Measurements from ENCODE around the gene ZNF337.
A peak's percentile ranks its signal among the peaks of the same experiment; 100 is the strongest.
"Not testable (repeated sequence)": the region's sequence is repeated elsewhere in the genome, so short reads cannot be mapped to it uniquely, and the experiment has no call there.

ZNF337 gene

GRCh38 chr20:25696371-25697131, at the start of gene ZNF337:
TSS of gene ZNF337 (minus strand) at chr20:25696853. CDS start at chr20:25686417, 10,436 bp downstream.
- DNase-seq = peak; percentile 86

GRCh38 chr20:25745738-25746137, 49.1 kb upstream of the ZNF337 start:
- no peak for DNase-seq

GRCh38 chr20:25745100-25745499, 48.4 kb upstream of the ZNF337 start:
- DNase-seq = no peak

- no peak for DNase-seq
Measured at GRCh38 chr20:25744261-25744660, 47.6 kb upstream of the ZNF337 start.

GRCh38 chr20:25741088-25741487, 44.4 kb upstream of the ZNF337 start:
- DNase-seq = no peak

- no peak for DNase-seq
Measured at GRCh38 chr20:25739615-25740320, 43.1 kb upstream of the ZNF337 start.

- DNase-seq = no peak
Measured at GRCh38 chr20:25738198-25738597, 41.5 kb upstream of the ZNF337 start.

GRCh38 chr20:25733903-25734302, 37.2 kb upstream of the ZNF337 start:
- DNase-seq = no peak

- DNase-seq = no peak
Measured at GRCh38 chr20:25730862-25731261, 34.2 kb upstream of the ZNF337 start.

- no peak for DNase-seq
Measured at GRCh38 chr20:25726357-25726756, 29.7 kb upstream of the ZNF337 start.

GRCh38 chr20:25725639-25726038, 29.0 kb upstream of the ZNF337 start:
- DNase-seq = no peak

- no peak for DNase-seq
Measured at GRCh38 chr20:25723975-25724374, 27.3 kb upstream of the ZNF337 start.

- no peak for DNase-seq
Measured at GRCh38 chr20:25720285-25720684, 23.6 kb upstream of the ZNF337 start.

GRCh38 chr20:25718896-25719809, 22.5 kb upstream of the ZNF337 start:
- DNase-seq = not testable (repeated sequence)

- no peak for DNase-seq
Measured at GRCh38 chr20:25707695-25708094, 11.0 kb upstream of the ZNF337 start.

GRCh38 chr20:25706793-25707192, 10.1 kb upstream of the ZNF337 start:
- no peak for DNase-seq

GRCh38 chr20:25705830-25706351, 9.2 kb upstream of the ZNF337 start:
- DNase-seq = no peak

- DNase-seq = not testable (repeated sequence)
Measured at GRCh38 chr20:25704303-25704702, 7.7 kb upstream of the ZNF337 start.

- not testable (repeated sequence) for DNase-seq
Measured at GRCh38 chr20:25700835-25701234, 4.2 kb upstream of the ZNF337 start.

GRCh38 chr20:25699914-25700313, 3.3 kb upstream of the ZNF337 start:
- DNase-seq = no peak

GRCh38 chr20:25697132-25697446, 436 bp upstream of the ZNF337 start:
- no peak for DNase-seq

GRCh38 chr20:25695532-25696370, 902 bp downstream of the ZNF337 start:
- no peak for DNase-seq
